ENCODE data around the gene APBB1IP.
A peak's percentile ranks its signal among the peaks of the same experiment; 100 is the strongest.
"Not testable (repeated sequence)": the region's sequence is repeated elsewhere in the genome, so short reads cannot be mapped to it uniquely, and the experiment has no call there.

The APBB1IP gene

GRCh38 chr10:26479766-26480492 lies 41.8 kb downstream of the APBB1IP start:
- Mint-ChIP-seq H3K27me3 (no peaks in the 10 kb centered on the region), H3K9me3 (ENCODE audit: low read depth) (no peaks in the 10 kb centered on the region), H3K36me3 (peaks cover 22% of the 10 kb centered on the region), H3K4me3 (peak overlapping the region; percentile 76), H3K27ac (peak overlapping the region; percentile 97), H3K4me1 (ENCODE audit: low read depth) (peaks cover 78% of the 10 kb centered on the region)

- H3K9me3 Mint-ChIP-seq (ENCODE audit: low read depth), result no peaks in the 10 kb centered on the region
- no peak overlapping the region for H3K4me3 Mint-ChIP-seq
- peaks cover 19% of the 10 kb centered on the region for H3K36me3 Mint-ChIP-seq
- H3K27ac Mint-ChIP-seq, result peak overlapping the region; percentile 97
- H3K4me1 Mint-ChIP-seq (ENCODE audit: low read depth), result peaks cover 79% of the 10 kb centered on the region
- H3K27me3 Mint-ChIP-seq, result no peaks in the 10 kb centered on the region
These were observed 43.2 kb downstream of the APBB1IP start for GRCh38 chr10:26481315-26481692.

GRCh38 chr10:26481914-26482550 lies 43.9 kb downstream of the APBB1IP start:
- Mint-ChIP-seq H3K27ac (peak overlapping the region; percentile 94), H3K27me3 (no peaks in the 10 kb centered on the region), H3K36me3 (peaks cover 17% of the 10 kb centered on the region), H3K9me3 (ENCODE audit: low read depth) (no peaks in the 10 kb centered on the region), H3K4me3 (peak overlapping the region; percentile 80), H3K4me1 (ENCODE audit: low read depth) (peaks cover 82% of the 10 kb centered on the region)

- peaks cover 9% of the 10 kb centered on the region for H3K36me3 Mint-ChIP-seq
- peak overlapping the region; percentile 46 for H3K4me3 Mint-ChIP-seq
- no peaks in the 10 kb centered on the region for H3K27me3 Mint-ChIP-seq
- H3K27ac Mint-ChIP-seq, result peak overlapping the region; percentile 94
- peaks cover 82% of the 10 kb centered on the region for H3K4me1 Mint-ChIP-seq (ENCODE audit: low read depth)
- H3K9me3 Mint-ChIP-seq (ENCODE audit: low read depth), result no peaks in the 10 kb centered on the region
These were observed 45.4 kb downstream of the APBB1IP start for GRCh38 chr10:26483554-26483953.

- no peaks in the 10 kb centered on the region for H3K27me3 Mint-ChIP-seq
- H3K36me3 Mint-ChIP-seq, result peaks cover 10% of the 10 kb centered on the region
These were observed 47.2 kb downstream of the APBB1IP start for GRCh38 chr10:26485150-26485941.

GRCh38 chr10:26486304-26486703 lies 48.2 kb downstream of the APBB1IP start:
- Mint-ChIP-seq H3K27ac (peak overlapping the region; percentile 99), H3K36me3 (peaks cover 10% of the 10 kb centered on the region), H3K27me3 (no peaks in the 10 kb centered on the region), H3K4me1 (ENCODE audit: low read depth) (peaks cover 83% of the 10 kb centered on the region), H3K9me3 (ENCODE audit: low read depth) (no peaks in the 10 kb centered on the region), H3K4me3 (peak overlapping the region; percentile 86)

More at GRCh38 chr10:26485150-26485941, 47.2 kb downstream of the APBB1IP start:
- peak overlapping the region; percentile 69 for H3K4me3 Mint-ChIP-seq
- H3K27ac Mint-ChIP-seq, result peak overlapping the region; percentile 96
- H3K4me1 Mint-ChIP-seq (ENCODE audit: low read depth), result peaks cover 86% of the 10 kb centered on the region
- no peaks in the 10 kb centered on the region for H3K9me3 Mint-ChIP-seq (ENCODE audit: low read depth)

GRCh38 chr10:26486990-26487850 lies 49.1 kb downstream of the APBB1IP start:
- Mint-ChIP-seq H3K36me3 (peaks cover 12% of the 10 kb centered on the region), H3K9me3 (ENCODE audit: low read depth) (no peaks in the 10 kb centered on the region), H3K4me1 (ENCODE audit: low read depth) (peaks cover 81% of the 10 kb centered on the region), H3K27me3 (no peaks in the 10 kb centered on the region), H3K27ac (peak overlapping the region; percentile 99), H3K4me3 (peak overlapping the region; percentile 86)

- peaks cover 77% of the 10 kb centered on the region for H3K4me1 Mint-ChIP-seq (ENCODE audit: low read depth)
- peak overlapping the region; percentile 86 for H3K4me3 Mint-ChIP-seq
- H3K36me3 Mint-ChIP-seq, result peaks cover 18% of the 10 kb centered on the region
- no peaks in the 10 kb centered on the region for H3K9me3 Mint-ChIP-seq (ENCODE audit: low read depth)
- H3K27ac Mint-ChIP-seq, result peak overlapping the region; percentile 99
- H3K27me3 Mint-ChIP-seq, result no peaks in the 10 kb centered on the region
These were observed 50.2 kb downstream of the APBB1IP start for GRCh38 chr10:26488344-26488743.

GRCh38 chr10:26489081-26489480 lies 50.9 kb downstream of the APBB1IP start:
- no peaks in the 10 kb centered on the region for H3K9me3 Mint-ChIP-seq (ENCODE audit: low read depth)
- peak overlapping the region; percentile 86 for H3K4me3 Mint-ChIP-seq
- no peaks in the 10 kb centered on the region for H3K27me3 Mint-ChIP-seq
- peaks cover 25% of the 10 kb centered on the region for H3K36me3 Mint-ChIP-seq
- peak overlapping the region; percentile 99 for H3K27ac Mint-ChIP-seq
- peaks cover 76% of the 10 kb centered on the region for H3K4me1 Mint-ChIP-seq (ENCODE audit: low read depth)

GRCh38 chr10:26490367-26490766 lies 52.2 kb downstream of the APBB1IP start:
- H3K9me3 Mint-ChIP-seq (ENCODE audit: low read depth); H3K27me3 Mint-ChIP-seq; H3K27ac Mint-ChIP-seq; H3K4me3 Mint-ChIP-seq: not testable (repeated sequence)
- Mint-ChIP-seq H3K4me1 (ENCODE audit: low read depth) (peaks cover 73% of the 10 kb centered on the region), H3K36me3 (peaks cover 24% of the 10 kb centered on the region)

- Mint-ChIP-seq H3K4me3 (no peak overlapping the region), H3K36me3 (peaks cover 22% of the 10 kb centered on the region), H3K27ac (peak overlapping the region; percentile 70), H3K4me1 (ENCODE audit: low read depth) (peaks cover 71% of the 10 kb centered on the region), H3K9me3 (ENCODE audit: low read depth) (no peaks in the 10 kb centered on the region), H3K27me3 (no peaks in the 10 kb centered on the region)
These were observed 53.1 kb downstream of the APBB1IP start for GRCh38 chr10:26491276-26491675.

- H3K9me3 Mint-ChIP-seq (ENCODE audit: low read depth), result no peaks in the 10 kb centered on the region
- no peaks in the 10 kb centered on the region for H3K27me3 Mint-ChIP-seq
- H3K27ac Mint-ChIP-seq, result peak overlapping the region; percentile 79
- no peak overlapping the region for H3K4me3 Mint-ChIP-seq
- H3K4me1 Mint-ChIP-seq (ENCODE audit: low read depth), result peaks cover 67% of the 10 kb centered on the region
- peaks cover 22% of the 10 kb centered on the region for H3K36me3 Mint-ChIP-seq
These were observed 53.8 kb downstream of the APBB1IP start for GRCh38 chr10:26491934-26492333.

GRCh38 chr10:26492725-26493124 lies 54.6 kb downstream of the APBB1IP start:
- Mint-ChIP-seq H3K36me3 (peaks cover 22% of the 10 kb centered on the region), H3K27ac (peak overlapping the region; percentile 79), H3K4me1 (ENCODE audit: low read depth) (peaks cover 59% of the 10 kb centered on the region)
- H3K27me3 Mint-ChIP-seq; H3K9me3 Mint-ChIP-seq (ENCODE audit: low read depth); H3K4me3 Mint-ChIP-seq: not testable (repeated sequence)

GRCh38 chr10:26494018-26494417 lies 55.9 kb downstream of the APBB1IP start:
- H3K36me3 Mint-ChIP-seq, result peaks cover 19% of the 10 kb centered on the region
- H3K27me3 Mint-ChIP-seq, result no peaks in the 10 kb centered on the region
- H3K4me1 Mint-ChIP-seq (ENCODE audit: low read depth), result peaks cover 49% of the 10 kb centered on the region
- H3K4me3 Mint-ChIP-seq, result no peak overlapping the region
- no peaks in the 10 kb centered on the region for H3K9me3 Mint-ChIP-seq (ENCODE audit: low read depth)
- peak overlapping the region; percentile 58 for H3K27ac Mint-ChIP-seq
